Measurements from ENCODE around the gene PLEKHG2.

Gene PLEKHG2

DNA sequence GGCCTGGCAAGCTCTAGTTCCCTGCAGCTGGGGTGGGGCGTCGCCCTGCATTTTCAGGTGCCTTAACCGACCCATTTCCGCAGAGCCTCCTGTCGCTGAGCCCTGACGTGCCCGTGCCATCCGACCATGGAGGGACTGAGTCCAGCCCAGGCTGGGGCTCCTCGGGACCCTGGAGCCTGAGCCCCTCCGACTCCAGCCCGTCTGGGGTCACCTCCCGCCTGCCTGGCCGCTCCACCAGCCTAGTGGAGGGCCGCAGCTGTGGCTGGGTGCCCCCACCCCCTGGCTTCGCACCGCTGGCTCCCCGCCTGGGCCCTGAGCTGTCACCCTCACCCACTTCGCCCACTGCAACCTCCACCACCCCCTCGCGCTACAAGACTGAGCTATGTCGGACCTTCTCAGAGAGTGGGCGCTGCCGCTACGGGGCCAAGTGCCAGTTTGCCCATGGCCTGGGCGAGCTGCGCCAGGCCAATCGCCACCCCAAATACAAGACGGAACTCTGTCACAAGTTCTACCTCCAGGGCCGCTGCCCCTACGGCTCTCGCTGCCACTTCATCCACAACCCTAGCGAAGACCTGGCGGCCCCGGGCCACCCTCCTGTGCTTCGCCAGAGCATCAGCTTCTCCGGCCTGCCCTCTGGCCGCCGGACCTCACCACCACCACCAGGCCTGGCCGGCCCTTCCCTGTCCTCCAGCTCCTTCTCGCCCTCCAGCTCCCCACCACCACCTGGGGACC, 4.6 kb upstream of the PLEKHG2 start:
- H3K27me3 ChIP-seq (replicated peaks; ENCODE audit: control insufficient read depth, insufficient read depth, low read length), result no peaks in the 10 kb centered on the region
- TF ChIP-seq CTCF (IDR thresholded peaks at IDR 0.05; ENCODE audit: insufficient read depth, low read length, poor library complexity, severe bottlenecking), result no peak
- H3K36me3 ChIP-seq (ENCODE audit: control insufficient read depth, insufficient read depth, low read length), result peaks cover 12% of the 10 kb centered on the region
- H3K4me3 ChIP-seq (replicated peaks; ENCODE audit: low read depth, low read length), result peak overlapping the region; percentile 91
- DNase-seq (ENCODE audit: extremely low read depth, insufficient read length), result peak; percentile 66

- peak overlapping the region; percentile 91 for H3K4me3 ChIP-seq (replicated peaks; ENCODE audit: low read depth, low read length)
- no peak for DNase-seq (ENCODE audit: extremely low read depth, insufficient read length)
- H3K36me3 ChIP-seq (ENCODE audit: control insufficient read depth, insufficient read depth, low read length), result peaks cover 12% of the 10 kb centered on the region
- H3K27me3 ChIP-seq (replicated peaks; ENCODE audit: control insufficient read depth, insufficient read depth, low read length), result no peaks in the 10 kb centered on the region
- no peak for TF ChIP-seq CTCF (IDR thresholded peaks at IDR 0.05; ENCODE audit: insufficient read depth, low read length, poor library complexity, severe bottlenecking)
Measured at GRCh38 chr19:39408392-39409207, 3.9 kb upstream of the PLEKHG2 start.

- peak; percentile 84 for DNase-seq (ENCODE audit: extremely low read depth, insufficient read length)
- peaks cover 12% of the 10 kb centered on the region for H3K36me3 ChIP-seq (ENCODE audit: control insufficient read depth, insufficient read depth, low read length)
- H3K4me3 ChIP-seq (replicated peaks; ENCODE audit: low read depth, low read length), result peak overlapping the region; percentile 91
- no peak for TF ChIP-seq CTCF (IDR thresholded peaks at IDR 0.05; ENCODE audit: insufficient read depth, low read length, poor library complexity, severe bottlenecking)
- no peaks in the 10 kb centered on the region for H3K27me3 ChIP-seq (replicated peaks; ENCODE audit: control insufficient read depth, insufficient read depth, low read length)
Measured at GRCh38 chr19:39409208-39410016, 3.1 kb upstream of the PLEKHG2 start.

DNA sequence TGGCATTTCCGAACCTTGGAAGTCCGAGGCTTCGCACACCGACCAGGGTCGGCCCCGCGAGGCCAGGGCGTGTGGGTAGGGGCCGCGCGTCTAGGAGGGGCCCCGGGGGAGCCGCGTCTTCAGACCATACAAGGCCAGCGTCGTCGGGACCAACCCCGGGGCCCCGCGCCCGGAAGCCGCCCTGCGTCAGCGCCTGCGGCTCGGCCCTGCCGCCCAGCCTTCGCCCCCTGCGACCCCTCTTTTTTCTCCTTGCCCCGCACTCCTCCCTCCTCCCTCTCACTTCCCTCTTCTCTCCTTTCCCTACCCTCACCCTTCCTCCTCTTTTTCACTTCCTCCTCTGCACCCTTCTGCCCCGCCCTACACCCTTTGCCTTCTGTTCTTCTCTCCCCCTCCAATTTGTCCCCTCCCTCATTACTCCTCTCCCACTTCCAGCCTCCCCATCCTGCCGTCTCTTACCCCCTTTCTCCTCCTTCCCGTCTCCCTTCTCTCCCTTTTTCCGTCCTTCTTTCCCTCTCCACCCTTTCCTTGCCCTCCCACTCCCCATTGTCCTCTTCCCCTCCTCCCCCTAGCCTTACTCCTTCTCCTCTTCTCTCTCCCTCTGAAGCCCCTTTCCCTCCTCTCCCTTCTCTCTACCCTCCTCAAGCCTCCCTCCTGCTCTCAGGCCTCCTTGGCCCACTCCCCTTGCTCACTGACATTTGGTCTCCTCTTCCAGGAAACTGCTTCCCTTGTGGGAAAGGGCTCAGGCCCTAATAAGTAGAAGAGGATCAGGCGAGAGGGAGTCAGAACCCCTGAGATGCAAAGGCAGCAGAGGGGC, 2.2 kb upstream of the PLEKHG2 start:
- H3K36me3 ChIP-seq (ENCODE audit: control insufficient read depth, insufficient read depth, low read length), result peaks cover 14% of the 10 kb centered on the region
- H3K4me3 ChIP-seq (replicated peaks; ENCODE audit: low read depth, low read length), result peak overlapping the region; percentile 91
- DNase-seq (ENCODE audit: extremely low read depth, insufficient read length), result peak; percentile 90
- no peaks in the 10 kb centered on the region for H3K27me3 ChIP-seq (replicated peaks; ENCODE audit: control insufficient read depth, insufficient read depth, low read length)
- TF ChIP-seq CTCF (IDR thresholded peaks at IDR 0.05; ENCODE audit: insufficient read depth, low read length, poor library complexity, severe bottlenecking), result no peak

- H3K36me3 ChIP-seq (ENCODE audit: control insufficient read depth, insufficient read depth, low read length), result peaks cover 16% of the 10 kb centered on the region
- TF ChIP-seq CTCF (IDR thresholded peaks at IDR 0.05; ENCODE audit: insufficient read depth, low read length, poor library complexity, severe bottlenecking), result no peak
- H3K27me3 ChIP-seq (replicated peaks; ENCODE audit: control insufficient read depth, insufficient read depth, low read length), result no peaks in the 10 kb centered on the region
- DNase-seq (ENCODE audit: extremely low read depth, insufficient read length), result no peak
- H3K4me3 ChIP-seq (replicated peaks; ENCODE audit: low read depth, low read length), result peak overlapping the region; percentile 91
Measured at GRCh38 chr19:39410831-39411080, 1.7 kb upstream of the PLEKHG2 start.
